ENCODE results near the gene AGAP6.
"Not testable (repeated sequence)": the region's sequence is repeated elsewhere in the genome, so short reads cannot be mapped to it uniquely, and the experiment has no call there.

DNA sequence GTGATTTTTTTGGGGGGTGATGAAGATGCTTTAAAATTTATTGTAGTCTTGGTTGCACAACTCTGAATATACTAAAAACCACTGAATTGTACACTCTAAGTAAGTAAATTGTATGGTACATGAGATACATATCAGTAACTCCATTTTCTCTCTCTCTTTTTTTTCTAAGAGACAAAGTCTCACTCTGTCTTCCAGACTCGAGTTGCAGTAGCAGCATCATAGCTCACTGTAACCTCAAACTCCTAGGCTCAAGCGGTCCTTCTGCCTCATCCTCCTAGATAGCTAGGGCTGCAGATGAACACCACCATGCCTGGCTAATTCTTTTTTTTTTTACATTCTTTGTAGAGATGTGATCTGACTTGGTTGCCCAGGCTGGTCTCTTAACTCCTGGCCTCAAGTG is 39.5 kb upstream of the AGAP6 start:
- TF ChIP-seq, protein P1, sequence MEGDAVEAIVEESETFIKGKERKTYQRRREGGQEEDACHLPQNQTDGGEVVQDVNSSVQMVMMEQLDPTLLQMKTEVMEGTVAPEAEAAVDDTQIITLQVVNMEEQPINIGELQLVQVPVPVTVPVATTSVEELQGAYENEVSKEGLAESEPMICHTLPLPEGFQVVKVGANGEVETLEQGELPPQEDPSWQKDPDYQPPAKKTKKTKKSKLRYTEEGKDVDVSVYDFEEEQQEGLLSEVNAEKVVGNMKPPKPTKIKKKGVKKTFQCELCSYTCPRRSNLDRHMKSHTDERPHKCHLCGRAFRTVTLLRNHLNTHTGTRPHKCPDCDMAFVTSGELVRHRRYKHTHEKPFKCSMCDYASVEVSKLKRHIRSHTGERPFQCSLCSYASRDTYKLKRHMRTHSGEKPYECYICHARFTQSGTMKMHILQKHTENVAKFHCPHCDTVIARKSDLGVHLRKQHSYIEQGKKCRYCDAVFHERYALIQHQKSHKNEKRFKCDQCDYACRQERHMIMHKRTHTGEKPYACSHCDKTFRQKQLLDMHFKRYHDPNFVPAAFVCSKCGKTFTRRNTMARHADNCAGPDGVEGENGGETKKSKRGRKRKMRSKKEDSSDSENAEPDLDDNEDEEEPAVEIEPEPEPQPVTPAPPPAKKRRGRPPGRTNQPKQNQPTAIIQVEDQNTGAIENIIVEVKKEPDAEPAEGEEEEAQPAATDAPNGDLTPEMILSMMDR (IDR thresholded peaks at IDR 0.05) = not testable (repeated sequence)
- not testable (repeated sequence) for TF ChIP-seq POLR2AphosphoS5 (IDR thresholded peaks at IDR 0.05; ENCODE audit: low read depth, low read length); NFIC (IDR thresholded peaks at IDR 0.05; ENCODE audit: borderline replicate concordance); FOXM1 (IDR thresholded peaks at IDR 0.05; ENCODE audit: low read depth); YY1 (IDR thresholded peaks at IDR 0.05; ENCODE audit: low read depth); EZH2phosphoT487 (IDR thresholded peaks at IDR 0.05; ENCODE audit: borderline replicate concordance, low read depth); GABPA (IDR thresholded peaks at IDR 0.05; ENCODE audit: low read depth)
- TF ChIP-seq, protein P2, sequence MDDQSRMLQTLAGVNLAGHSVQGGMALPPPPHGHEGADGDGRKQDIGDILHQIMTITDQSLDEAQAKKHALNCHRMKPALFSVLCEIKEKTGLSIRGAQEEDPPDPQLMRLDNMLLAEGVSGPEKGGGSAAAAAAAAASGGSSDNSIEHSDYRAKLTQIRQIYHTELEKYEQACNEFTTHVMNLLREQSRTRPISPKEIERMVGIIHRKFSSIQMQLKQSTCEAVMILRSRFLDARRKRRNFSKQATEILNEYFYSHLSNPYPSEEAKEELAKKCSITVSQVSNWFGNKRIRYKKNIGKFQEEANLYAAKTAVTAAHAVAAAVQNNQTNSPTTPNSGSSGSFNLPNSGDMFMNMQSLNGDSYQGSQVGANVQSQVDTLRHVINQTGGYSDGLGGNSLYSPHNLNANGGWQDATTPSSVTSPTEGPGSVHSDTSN (IDR thresholded peaks at IDR 0.05) = not testable (repeated sequence)
- TF ChIP-seq, protein P3, sequence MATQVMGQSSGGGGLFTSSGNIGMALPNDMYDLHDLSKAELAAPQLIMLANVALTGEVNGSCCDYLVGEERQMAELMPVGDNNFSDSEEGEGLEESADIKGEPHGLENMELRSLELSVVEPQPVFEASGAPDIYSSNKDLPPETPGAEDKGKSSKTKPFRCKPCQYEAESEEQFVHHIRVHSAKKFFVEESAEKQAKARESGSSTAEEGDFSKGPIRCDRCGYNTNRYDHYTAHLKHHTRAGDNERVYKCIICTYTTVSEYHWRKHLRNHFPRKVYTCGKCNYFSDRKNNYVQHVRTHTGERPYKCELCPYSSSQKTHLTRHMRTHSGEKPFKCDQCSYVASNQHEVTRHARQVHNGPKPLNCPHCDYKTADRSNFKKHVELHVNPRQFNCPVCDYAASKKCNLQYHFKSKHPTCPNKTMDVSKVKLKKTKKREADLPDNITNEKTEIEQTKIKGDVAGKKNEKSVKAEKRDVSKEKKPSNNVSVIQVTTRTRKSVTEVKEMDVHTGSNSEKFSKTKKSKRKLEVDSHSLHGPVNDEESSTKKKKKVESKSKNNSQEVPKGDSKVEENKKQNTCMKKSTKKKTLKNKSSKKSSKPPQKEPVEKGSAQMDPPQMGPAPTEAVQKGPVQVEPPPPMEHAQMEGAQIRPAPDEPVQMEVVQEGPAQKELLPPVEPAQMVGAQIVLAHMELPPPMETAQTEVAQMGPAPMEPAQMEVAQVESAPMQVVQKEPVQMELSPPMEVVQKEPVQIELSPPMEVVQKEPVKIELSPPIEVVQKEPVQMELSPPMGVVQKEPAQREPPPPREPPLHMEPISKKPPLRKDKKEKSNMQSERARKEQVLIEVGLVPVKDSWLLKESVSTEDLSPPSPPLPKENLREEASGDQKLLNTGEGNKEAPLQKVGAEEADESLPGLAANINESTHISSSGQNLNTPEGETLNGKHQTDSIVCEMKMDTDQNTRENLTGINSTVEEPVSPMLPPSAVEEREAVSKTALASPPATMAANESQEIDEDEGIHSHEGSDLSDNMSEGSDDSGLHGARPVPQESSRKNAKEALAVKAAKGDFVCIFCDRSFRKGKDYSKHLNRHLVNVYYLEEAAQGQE (IDR thresholded peaks at IDR 0.05; ENCODE audit: low read depth, low read length) = not testable (repeated sequence)

All from SK-N-SH (cell line).